Endodermal cell (in vitro differentiated cells): Measurements from ENCODE around the gene TMC7. TPM values are rescaled to one million over a fixed set of nuclear protein-coding genes. Genes with fewer than 3 reads are reported as not detected.
A peak's percentile ranks its signal among the peaks of the same experiment; 100 is the strongest.

Experiments
- DNase-seq: peaks from one replicate; pipeline ENCODE4 v3.0.0-alpha.2; 2017
- H3K27ac ChIP-seq: 2 replicates; pipeline ENCODE4 v1.5.1; 2013; ENCODE audit warnings: mild to moderate bottlenecking, low read depth, low read length, moderate library complexity
- H3K27me3 ChIP-seq: 2 replicates; pipeline ENCODE4 v1.6.1; 2013; ENCODE audit warnings: mild to moderate bottlenecking, low read length, moderate library complexity; ENCODE audit not compliant: insufficient read depth, control insufficient read depth, poor library complexity, severe bottlenecking
- H3K36me3 ChIP-seq: 2 replicates; pipeline ENCODE4 v1.7.0; 2013; ENCODE audit warnings: mild to moderate bottlenecking, low read length, moderate library complexity; ENCODE audit not compliant: control insufficient read depth, insufficient read depth
- H3K4me1 ChIP-seq: one replicate; pipeline ENCODE4 v1.7.0; 2013; ENCODE audit warnings: low read length; ENCODE audit not compliant: control insufficient read depth, insufficient read depth
- H3K4me3 ChIP-seq: 2 replicates; pipeline ENCODE4 v1.5.1; 2013; ENCODE audit warnings: mild to moderate bottlenecking, low read length, moderate library complexity
- H3K9ac ChIP-seq: 2 replicates; pipeline ENCODE4 v1.6.1; 2013; ENCODE audit warnings: mild to moderate bottlenecking, low read length, moderate library complexity; ENCODE audit not compliant: poor library complexity, severe bottlenecking; ENCODE audit errors: extremely low read depth
- H3K9me3 ChIP-seq: 2 replicates; pipeline ENCODE4 v1.6.1; 2013; ENCODE audit warnings: mild to moderate bottlenecking, low read length, moderate library complexity; ENCODE audit not compliant: control insufficient read depth
- H3K27ac Mint-ChIP-seq: 2 replicates; pipeline ENCODE4 v1.8.0; 2020; ENCODE audit warnings: mixed read lengths
- H3K27me3 Mint-ChIP-seq: 2 replicates; pipeline ENCODE4 v1.8.0; 2021; ENCODE audit warnings: mild to moderate bottlenecking, mixed read lengths; ENCODE audit not compliant: insufficient read depth
- H3K36me3 Mint-ChIP-seq: 2 replicates; pipeline ENCODE4 v1.8.0; 2020; ENCODE audit warnings: low read depth, mixed read lengths
- H3K4me1 Mint-ChIP-seq: 2 replicates; pipeline ENCODE4 v1.8.0; 2020; ENCODE audit warnings: mixed read lengths
- H3K4me3 Mint-ChIP-seq: 2 replicates; pipeline ENCODE4 v1.8.0; 2020; ENCODE audit warnings: mild to moderate bottlenecking, moderate library complexity, mixed read lengths
- H3K9me3 Mint-ChIP-seq: 2 replicates; pipeline ENCODE4 v1.8.0; 2020; ENCODE audit warnings: mild to moderate bottlenecking, mixed read lengths
- CTCF ChIP-seq: fragments of 200-600 bp; sonication (generic); conservative IDR thresholded peaks from 2 replicates; pipeline ENCODE4 v1.5.0; 2021; ENCODE audit warnings: antibody characterized with exemption, mild to moderate bottlenecking
- WGBS, 2 experiments: methylation state at CpG; one replicate each; pipeline versions ENCODE4 v1.1.5 to v1.1.7; 2013; ENCODE audit warnings: missing lambda C conversion rate in 2 of 2, mixed read lengths in 1 of 2; ENCODE audit not compliant: insufficient coverage in 1 of 2, insufficient read length in 1 of 2; 5-methylcytosine and 5-hydroxymethylcytosine counted together
- total RNA-seq, 2 donors: library from RNA; stranded (reverse); fragmentation: NEBNext Ultra II Directional in 1 of 2; extraction: Animal tissue kit (Norgen Biotek cat#: 25700) in 1 of 2; gene quantifications; 2 replicates in 1 of 2; 3 replicates in 1 of 2; pipeline ENCODE4 v1.2.1, GENCODE V29; 2021

TMC7 gene
- total RNA-seq, 2 donors from 2014 or later, result 14.9 to 16.6 TPM

DNA sequence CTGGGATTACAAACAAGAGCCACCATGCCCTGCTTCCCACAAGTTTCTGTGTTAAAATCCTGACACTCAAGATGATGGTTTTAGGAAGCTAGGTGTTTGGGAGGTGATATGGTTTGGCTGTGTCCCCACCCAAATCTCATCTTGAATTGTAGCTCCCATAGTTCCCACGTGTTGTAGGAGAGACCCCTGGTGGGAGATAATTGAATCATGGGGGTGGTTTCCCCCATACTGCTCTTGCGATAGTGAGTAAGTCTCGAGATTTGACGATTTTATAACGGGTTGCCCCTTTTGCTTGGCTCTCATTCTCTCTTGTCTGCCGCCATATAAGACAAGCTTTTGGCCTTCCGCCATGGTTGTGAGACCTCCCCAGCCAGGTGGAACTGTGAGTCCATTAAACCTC lies 40.3 kb upstream of the TMC7 start:
- Histone ChIP-seq H3K9me3 (no peaks in the 10 kb centered on the region), H3K36me3 (no peaks in the 10 kb centered on the region), H3K9ac (no peak overlapping the region), H3K27me3 (no peaks in the 10 kb centered on the region), H3K27ac (no peak overlapping the region), H3K4me3 (no peak overlapping the region), H3K4me1 (no peaks in the 10 kb centered on the region)
- H3K4me1 Mint-ChIP-seq, result peaks cover 2% of the 10 kb centered on the region
- no peaks in the 10 kb centered on the region for H3K36me3 Mint-ChIP-seq
- DNase-seq, result no peak
- H3K4me3 Mint-ChIP-seq, result no peak overlapping the region
- H3K9me3 Mint-ChIP-seq, result no peaks in the 10 kb centered on the region
- 87 to 90% methylated on average over 7 of the region's 7 CpGs for WGBS, 2 experiments
- no peaks in the 10 kb centered on the region for H3K27me3 Mint-ChIP-seq
- no peak overlapping the region for H3K27ac Mint-ChIP-seq
- no peak for TF ChIP-seq CTCF

- Histone ChIP-seq H3K27ac (no peak overlapping the region), H3K9me3 (no peaks in the 10 kb centered on the region), H3K4me3 (no peak overlapping the region), H3K9ac (no peak overlapping the region), H3K4me1 (no peaks in the 10 kb centered on the region), H3K27me3 (no peaks in the 10 kb centered on the region), H3K36me3 (no peaks in the 10 kb centered on the region)
- Mint-ChIP-seq H3K27me3 (no peaks in the 10 kb centered on the region), H3K4me3 (no peak overlapping the region), H3K9me3 (no peaks in the 10 kb centered on the region), H3K4me1 (peaks cover 2% of the 10 kb centered on the region), H3K27ac (no peak overlapping the region), H3K36me3 (no peaks in the 10 kb centered on the region)
- TF ChIP-seq CTCF, result no peak
- WGBS, 2 experiments, result 70 to 77% methylated on average over 4 to 7 of the region's 7 CpGs
- peak; percentile 65 for DNase-seq
Observed at GRCh38 chr16:18945233-18945632, 38.5 kb upstream of the TMC7 start.

DNA sequence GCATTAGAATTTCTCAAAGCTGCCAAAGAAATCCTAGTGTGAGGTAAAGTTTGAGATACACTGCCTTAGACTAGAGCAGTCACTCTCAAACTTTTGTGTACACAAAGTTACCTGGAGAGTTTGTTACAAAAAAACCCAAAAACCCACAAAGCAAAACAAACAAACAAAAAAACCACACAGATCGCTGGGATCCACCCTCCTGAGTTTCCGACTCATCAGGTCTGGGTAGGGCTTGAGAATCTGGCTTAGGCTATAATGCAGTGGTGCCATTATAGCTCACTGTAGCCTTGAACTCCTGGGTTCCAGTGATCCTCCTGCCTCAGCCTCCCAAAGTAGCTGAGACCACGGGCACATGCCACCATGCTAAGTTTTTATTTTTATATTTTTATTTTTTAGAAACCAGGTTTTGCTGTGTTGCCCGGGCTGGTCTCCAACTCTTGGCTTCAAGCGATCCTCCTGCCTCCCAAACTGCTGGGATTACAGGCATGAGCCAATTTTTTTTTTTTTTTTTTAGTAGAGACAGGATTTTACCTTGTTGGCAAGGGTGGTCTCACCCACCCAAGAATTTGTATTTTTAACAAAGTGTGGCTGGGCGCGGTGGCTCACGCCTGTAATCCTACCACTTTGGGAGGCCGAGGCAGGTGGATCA lies 35.2 kb upstream of the TMC7 start:
- no peak for TF ChIP-seq CTCF
- H3K4me1 ChIP-seq, result no peaks in the 10 kb centered on the region
- Mint-ChIP-seq H3K36me3 (no peaks in the 10 kb centered on the region), H3K4me3 (no peak overlapping the region), H3K27ac (no peak overlapping the region), H3K9me3 (no peaks in the 10 kb centered on the region), H3K4me1 (peaks cover 2% of the 10 kb centered on the region), H3K27me3 (no peaks in the 10 kb centered on the region)
- H3K27me3 ChIP-seq, result no peaks in the 10 kb centered on the region
- no peak overlapping the region for H3K4me3 ChIP-seq
- no peak overlapping the region for H3K9ac ChIP-seq
- WGBS, 2 experiments, result 71 to 96% methylated on average over 4 to 8 of the region's 9 CpGs
- no peaks in the 10 kb centered on the region for H3K36me3 ChIP-seq
- H3K9me3 ChIP-seq, result no peaks in the 10 kb centered on the region
- DNase-seq, result no peak
- H3K27ac ChIP-seq, result no peak overlapping the region
